ENCODE measurements around the gene NMNAT1. TPM values are rescaled to one million over a fixed set of nuclear protein-coding genes. Genes with fewer than 3 reads are reported as not detected.
A peak's percentile ranks its signal among the peaks of the same experiment; 100 is the strongest.

The NMNAT1 gene
- total RNA-seq, 1 experiment from 2014 or later, result 2.8 TPM

DNA sequence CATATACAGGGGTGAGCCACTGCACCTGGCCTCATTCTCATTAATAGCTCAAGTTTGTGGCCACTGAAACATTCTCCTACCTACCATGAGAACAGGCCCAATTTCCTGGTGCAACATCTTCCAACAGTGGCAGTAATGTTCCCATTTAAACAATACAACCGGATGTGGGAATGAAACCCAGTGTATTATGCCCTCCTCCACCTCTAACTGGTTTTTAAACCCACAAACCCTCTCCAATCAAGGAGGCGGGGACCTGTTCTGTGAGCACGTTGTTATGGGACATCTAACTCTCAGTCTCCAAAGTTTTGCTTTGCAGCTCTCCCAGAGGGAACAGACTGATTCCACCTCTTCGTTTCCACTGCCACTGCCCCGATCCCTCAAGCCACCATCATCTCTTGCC lies 35.8 kb upstream of the NMNAT1 start:
- Histone ChIP-seq H4K5ac (ENCODE audit: insufficient read length, low read depth, low read length) (no peak overlapping the region), H3T11ph (ENCODE audit: low read length) (no peak overlapping the region), H3K9ac (ENCODE audit: extremely low read depth, insufficient read length, low read length) (no peak overlapping the region), H2AK5ac (ENCODE audit: insufficient read length, low read length) (no peak overlapping the region), H2BK15ac (ENCODE audit: low read depth, low read length) (no peak overlapping the region), H3K23ac (ENCODE audit: insufficient read length, low read depth, low read length) (no peak overlapping the region), H3K79me2 (ENCODE audit: insufficient read depth, low read length) (peaks cover 3% of the 10 kb centered on the region; the same call in 1 of the 2 replicates), H2BK5ac (ENCODE audit: insufficient read length, low read length) (no peak overlapping the region), H2BK12ac (ENCODE audit: insufficient read length, low read depth, low read length) (no peak overlapping the region), H3K18ac (ENCODE audit: insufficient read length, low read depth, low read length) (no peak overlapping the region), H2BK20ac (ENCODE audit: low read depth, low read length, poor library complexity, severe bottlenecking) (no peak overlapping the region), H3K9me3 (ENCODE audit: control insufficient read depth, low read depth, low read length) (no peaks in the 10 kb centered on the region), H3K4me1 (ENCODE audit: insufficient read depth, low read length) (0 out of 2 replicates have a peak, but pooled peaks cover 2% of the 10 kb centered on the region), H3K27me3 (ENCODE audit: insufficient read depth, low read length) (no peaks in the 10 kb centered on the region), H2BK120ac (ENCODE audit: low read depth, low read length, poor library complexity, severe bottlenecking) (no peak overlapping the region), H3K23me2 (ENCODE audit: insufficient read length, low read depth, low read length, poor library complexity, severe bottlenecking) (peaks cover 12% of the 10 kb centered on the region), H4K91ac (ENCODE audit: insufficient read length, low read depth, low read length) (no peak overlapping the region), H4K8ac (replicated peaks; ENCODE audit: insufficient read length, low read depth, low read length) (no peak overlapping the region), H3K27ac (ENCODE audit: insufficient read length, low read depth, low read length) (no peak overlapping the region), H3K79me1 (ENCODE audit: insufficient read depth, low read depth, low read length, poor library complexity, severe bottlenecking) (no peaks in the 10 kb centered on the region), H3K56ac (ENCODE audit: insufficient read length, low read depth, low read length) (no peak overlapping the region), H2AFZ (ENCODE audit: low read length) (no peak overlapping the region), H3K14ac (ENCODE audit: insufficient read depth, low read length) (no peak overlapping the region), H4K20me1 (ENCODE audit: control insufficient read depth, insufficient read depth, insufficient read length) (no peaks in the 10 kb centered on the region), H3K4ac (ENCODE audit: low read depth, low read length) (no peak overlapping the region), H3K4me2 (ENCODE audit: insufficient read depth, insufficient read length, low read length) (no peak overlapping the region)
- Mint-ChIP-seq H3K27ac (peak overlapping the region; percentile 7 to 17 (median 8); a peak in 3 of 7 replicates), H3K36me3 (ENCODE audit: insufficient read depth in 1 of 3, low read depth in 3 of 3) (no peaks in the 10 kb centered on the region; a peak in 1 of 7 replicates), H3K9me3 (no peaks in the 10 kb centered on the region), H3K27me3 (ENCODE audit: low read depth) (no peaks in the 10 kb centered on the region; the same call in 1 of the 2 replicates), H3K4me3 (peak overlapping the region in 1 of 2 experiments; percentile 39; a peak in 3 of 5 replicates), H3K4me1 (peaks cover 25 to 36% of the 10 kb centered on the region in 2 experiments)
- no CpG with 5 or more reads among the region's 5 CpGs for WGBS (ENCODE audit: extremely low coverage, insufficient read length, low lambda C conversion rate)
- no peak for DNase-seq
- TF ChIP-seq, protein P1, sequence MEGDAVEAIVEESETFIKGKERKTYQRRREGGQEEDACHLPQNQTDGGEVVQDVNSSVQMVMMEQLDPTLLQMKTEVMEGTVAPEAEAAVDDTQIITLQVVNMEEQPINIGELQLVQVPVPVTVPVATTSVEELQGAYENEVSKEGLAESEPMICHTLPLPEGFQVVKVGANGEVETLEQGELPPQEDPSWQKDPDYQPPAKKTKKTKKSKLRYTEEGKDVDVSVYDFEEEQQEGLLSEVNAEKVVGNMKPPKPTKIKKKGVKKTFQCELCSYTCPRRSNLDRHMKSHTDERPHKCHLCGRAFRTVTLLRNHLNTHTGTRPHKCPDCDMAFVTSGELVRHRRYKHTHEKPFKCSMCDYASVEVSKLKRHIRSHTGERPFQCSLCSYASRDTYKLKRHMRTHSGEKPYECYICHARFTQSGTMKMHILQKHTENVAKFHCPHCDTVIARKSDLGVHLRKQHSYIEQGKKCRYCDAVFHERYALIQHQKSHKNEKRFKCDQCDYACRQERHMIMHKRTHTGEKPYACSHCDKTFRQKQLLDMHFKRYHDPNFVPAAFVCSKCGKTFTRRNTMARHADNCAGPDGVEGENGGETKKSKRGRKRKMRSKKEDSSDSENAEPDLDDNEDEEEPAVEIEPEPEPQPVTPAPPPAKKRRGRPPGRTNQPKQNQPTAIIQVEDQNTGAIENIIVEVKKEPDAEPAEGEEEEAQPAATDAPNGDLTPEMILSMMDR (conservative IDR thresholded peaks at IDR 0.05), result no peak
